Esophagus squamous epithelium (tissue), 5 donors: Measurements from ENCODE around the gene MYO15A. TPM values are rescaled to one million over a fixed set of nuclear protein-coding genes. Genes with fewer than 3 reads are reported as not detected.

Source experiments
- DNase-seq: peaks from one replicate; lab custom pipeline; 2025; lab: John Stamatoyannopoulos, UW
- H3K27ac ChIP-seq, 4 donors: fragments of 200-600 bp; sonication (generic); one replicate each; pipeline ENCODE4 v1.5.1; 2016 to 2019; ENCODE audit warnings: mild to moderate bottlenecking in 1 of 4
- H3K27me3 ChIP-seq, 4 donors: fragments of 200-600 bp; sonication (generic); 1 replicate in 3 of 4; 2 replicates in 1 of 4; pipeline versions ENCODE4 v1.5.1 to v1.6.0; 2017 to 2021; ENCODE audit warnings: antibody characterized with exemption in 1 of 4
- H3K36me3 ChIP-seq, 3 donors: fragments of 200-600 bp; sonication (generic); one replicate each; pipeline ENCODE4 v1.5.1; 2016 to 2019
- H3K4me1 ChIP-seq, 3 donors: fragments of 200-600 bp; sonication (generic); one replicate each; pipeline ENCODE4 v1.5.1; 2017 to 2019
- H3K4me3 ChIP-seq, 4 donors: fragments of 200-600 bp; sonication (generic); 1 replicate in 3 of 4; 2 replicates in 1 of 4; pipeline ENCODE4 v1.5.1; 2016 to 2019; ENCODE audit warnings: mild to moderate bottlenecking in 2 of 4, moderate library complexity in 1 of 4
- H3K9me3 ChIP-seq, 3 donors: fragments of 200-600 bp; sonication (generic); one replicate each; pipeline ENCODE4 v1.5.1; 2016 to 2019
- POLR2A ChIP-seq, 4 donors: fragments of 450-650 bp; IDR thresholded peaks; one replicate each; pipeline ENCODE4 v1.6.1; 2017; ENCODE audit warnings: antibody characterized with exemption in 4 of 4, mild to moderate bottlenecking in 4 of 4, moderate library complexity in 3 of 4
- WGBS, 2 donors: methylation state at CpG; one replicate each; pipeline ENCODE4 v1.1.5; 2018; 5-methylcytosine and 5-hydroxymethylcytosine counted together
- intact Hi-C: fragments of 100-400 bp; cut with DNase I; formaldehyde crosslinking; loops from one replicate; pipeline ENCODE4 v1.15.0; 2022
- total RNA-seq, 4 donors: library from RNA; depleted of rRNA; stranded (reverse); fragments of >200 nt; gene quantifications; one replicate each; pipeline ENCODE4 v1.1.0, GENCODE V29; 2016
- TF ChIP-seq, protein P1 (sequence below), 6 experiments: fragments of 450-650 bp in 4 of 6; fragments of 200-600 bp in 2 of 6; sonication (generic) in 2 of 6; IDR thresholded peaks; one replicate each; pipeline ENCODE4 v1.5.1; 2016 to 2019; ENCODE audit warnings: antibody characterized with exemption in 6 of 6, mild to moderate bottlenecking in 4 of 6, moderate library complexity in 4 of 6
- donor health status: DM: yes; HTN: yes; CAD: no.

The MYO15A gene
- total RNA-seq, 4 donors from 2014 or later: 0.18 to 1.7 (median 0.30) TPM; not detected in 1

DNA sequence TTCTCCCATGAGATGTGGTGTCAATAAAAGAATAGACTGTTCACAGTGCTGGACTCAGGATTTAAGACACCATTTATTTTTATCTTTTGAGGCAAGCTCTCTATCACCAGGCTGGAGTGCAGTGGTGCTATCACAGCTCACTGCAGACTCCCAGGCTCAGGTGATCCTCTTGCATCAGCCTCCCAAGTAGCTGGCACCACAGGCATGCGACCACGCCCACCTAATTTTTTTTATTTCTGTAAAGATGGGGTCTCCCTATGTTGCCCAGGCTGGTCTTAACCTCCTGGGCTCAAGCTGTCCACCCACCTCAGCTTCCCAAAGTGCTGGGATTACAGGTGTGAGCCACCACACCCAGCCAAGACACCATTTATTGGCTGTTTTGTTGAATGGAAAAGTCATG, 39.5 kb upstream of the MYO15A start:
- Histone ChIP-seq H3K27ac (no peak overlapping the region), H3K4me3 (no peak overlapping the region), H3K4me1 (peaks cover 0 to 8% (median 0%) of the 10 kb centered on the region in 3 donors), H3K9me3 (no peaks in the 10 kb centered on the region), H3K36me3 (peaks cover 0 to 36% (median 0%) of the 10 kb centered on the region in 3 donors), H3K27me3 (no peaks in the 10 kb centered on the region)
- no peak for DNase-seq
- TF ChIP-seq, protein P1, sequence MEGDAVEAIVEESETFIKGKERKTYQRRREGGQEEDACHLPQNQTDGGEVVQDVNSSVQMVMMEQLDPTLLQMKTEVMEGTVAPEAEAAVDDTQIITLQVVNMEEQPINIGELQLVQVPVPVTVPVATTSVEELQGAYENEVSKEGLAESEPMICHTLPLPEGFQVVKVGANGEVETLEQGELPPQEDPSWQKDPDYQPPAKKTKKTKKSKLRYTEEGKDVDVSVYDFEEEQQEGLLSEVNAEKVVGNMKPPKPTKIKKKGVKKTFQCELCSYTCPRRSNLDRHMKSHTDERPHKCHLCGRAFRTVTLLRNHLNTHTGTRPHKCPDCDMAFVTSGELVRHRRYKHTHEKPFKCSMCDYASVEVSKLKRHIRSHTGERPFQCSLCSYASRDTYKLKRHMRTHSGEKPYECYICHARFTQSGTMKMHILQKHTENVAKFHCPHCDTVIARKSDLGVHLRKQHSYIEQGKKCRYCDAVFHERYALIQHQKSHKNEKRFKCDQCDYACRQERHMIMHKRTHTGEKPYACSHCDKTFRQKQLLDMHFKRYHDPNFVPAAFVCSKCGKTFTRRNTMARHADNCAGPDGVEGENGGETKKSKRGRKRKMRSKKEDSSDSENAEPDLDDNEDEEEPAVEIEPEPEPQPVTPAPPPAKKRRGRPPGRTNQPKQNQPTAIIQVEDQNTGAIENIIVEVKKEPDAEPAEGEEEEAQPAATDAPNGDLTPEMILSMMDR (IDR thresholded peaks at IDR 0.05): no peak
- TF ChIP-seq POLR2A (IDR thresholded peaks at IDR 0.05): no peak
- intact Hi-C loops: no loop called here
- 96 to 100% methylated on average over 2 of the region's 2 CpGs for WGBS, 2 donors

DNA sequence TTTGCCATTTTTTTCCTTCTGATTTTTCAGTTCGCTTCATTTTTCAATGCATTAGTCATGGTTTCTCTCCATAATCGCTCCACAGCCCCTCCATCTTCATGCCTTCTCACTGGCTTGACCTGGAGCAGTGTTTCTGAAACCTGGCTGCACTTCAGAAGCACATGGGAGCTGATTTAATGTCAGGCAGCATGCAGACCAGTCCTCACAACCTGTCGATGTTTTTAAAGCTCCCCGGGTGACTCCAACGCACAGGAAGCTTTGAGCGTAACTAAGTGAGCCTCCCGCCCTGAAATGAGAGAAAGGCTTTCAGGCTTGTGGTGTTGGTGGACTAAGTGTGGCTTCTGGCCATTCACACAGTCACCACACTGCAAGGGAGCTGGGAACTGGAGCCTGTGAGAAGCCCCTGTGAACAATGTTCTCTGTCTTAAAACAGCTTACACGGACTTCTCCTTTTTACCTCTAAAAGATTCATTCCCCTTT, 37.7 kb upstream of the MYO15A start:
- Histone ChIP-seq H3K4me3 (no peak overlapping the region), H3K9me3 (no peaks in the 10 kb centered on the region), H3K36me3 (peaks cover 0 to 18% (median 0%) of the 10 kb centered on the region in 3 donors), H3K4me1 (peaks cover 0 to 8% (median 0%) of the 10 kb centered on the region in 3 donors), H3K27me3 (no peaks in the 10 kb centered on the region), H3K27ac (no peak overlapping the region)
- 12 to 19% methylated on average over 8 of the region's 8 CpGs for WGBS, 2 donors
- TF ChIP-seq POLR2A (IDR thresholded peaks at IDR 0.05): no peak
- TF ChIP-seq, protein P1 (IDR thresholded peaks at IDR 0.05): no peak
- intact Hi-C loops: no loop called here
- DNase-seq: no peak

DNA sequence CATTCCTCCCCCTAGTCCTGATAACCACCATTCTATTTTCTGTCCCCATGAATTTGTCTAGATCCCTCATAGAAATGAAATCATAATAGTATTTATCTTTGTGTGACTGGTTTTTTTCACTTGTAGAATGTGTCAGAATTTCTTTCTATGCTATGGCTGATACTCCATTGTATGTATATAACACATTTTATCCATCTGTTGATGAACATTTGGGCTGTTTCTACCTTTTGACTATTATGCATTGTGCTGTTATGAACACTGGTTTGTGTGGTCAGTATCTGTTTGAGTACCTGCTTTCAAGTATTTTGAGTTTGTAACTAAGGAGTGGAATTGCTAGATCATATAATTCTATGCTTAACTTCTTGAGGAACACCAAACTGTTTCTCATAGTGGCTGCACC, 36.8 kb upstream of the MYO15A start:
- Histone ChIP-seq H3K4me1 (peaks cover 0 to 8% (median 0%) of the 10 kb centered on the region in 3 donors), H3K27me3 (peaks cover 0 to 2% (median 0%) of the 10 kb centered on the region in 4 donors), H3K9me3 (no peaks in the 10 kb centered on the region), H3K36me3 (peaks cover 0 to 9% (median 0%) of the 10 kb centered on the region in 3 donors), H3K27ac (no peak overlapping the region), H3K4me3 (no peak overlapping the region)
- intact Hi-C loops: no loop called here
- TF ChIP-seq, protein P1 (IDR thresholded peaks at IDR 0.05): no peak
- TF ChIP-seq POLR2A (IDR thresholded peaks at IDR 0.05): no peak
- no peak for DNase-seq

DNA sequence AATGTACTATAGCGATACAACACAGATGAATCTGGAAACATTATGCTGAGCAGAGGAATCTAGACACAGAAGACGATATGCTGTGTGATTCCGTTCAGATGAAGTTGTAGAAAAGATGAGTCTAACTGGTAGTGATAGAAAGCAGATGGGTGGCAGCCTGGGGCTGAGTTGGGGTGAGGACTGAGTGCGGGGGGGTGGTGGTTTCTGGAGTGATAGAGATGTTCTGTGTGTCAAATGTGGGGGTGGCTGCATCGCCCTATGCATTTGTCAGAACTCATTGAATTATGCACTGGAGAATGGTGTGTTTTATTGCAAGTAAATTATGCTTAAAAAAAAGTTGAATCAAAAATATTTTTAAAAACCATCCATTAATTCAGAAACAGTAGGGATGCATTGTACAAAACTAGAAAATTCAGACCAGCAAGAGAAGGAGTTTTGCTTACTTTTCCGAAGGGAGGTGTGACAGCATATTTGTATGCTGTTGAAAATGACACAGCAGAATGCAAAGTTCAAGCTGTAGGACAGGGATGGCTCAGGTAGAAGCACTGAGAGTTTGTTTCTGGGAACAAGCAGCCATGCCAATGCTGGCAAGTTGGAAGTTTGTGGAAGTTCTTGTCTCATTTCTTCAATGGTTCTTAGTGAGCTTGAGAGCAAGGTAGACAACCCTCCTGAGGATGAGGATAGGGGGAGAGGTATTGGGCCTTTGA, 33.8 kb upstream of the MYO15A start:
- Histone ChIP-seq H3K27ac (no peak overlapping the region), H3K4me3 (no peak overlapping the region), H3K27me3 (peaks cover 0 to 11% (median 0%) of the 10 kb centered on the region in 4 donors), H3K36me3 (no peaks in the 10 kb centered on the region), H3K4me1 (peaks cover 0 to 8% (median 0%) of the 10 kb centered on the region in 3 donors), H3K9me3 (no peaks in the 10 kb centered on the region)
- no peak for DNase-seq
- intact Hi-C loops: no loop called here
- WGBS, 2 donors: 77 to 79% methylated on average over 6 of the region's 6 CpGs
- no peak for TF ChIP-seq POLR2A (IDR thresholded peaks at IDR 0.05)
- TF ChIP-seq, protein P1 (IDR thresholded peaks at IDR 0.05): no peak

DNA sequence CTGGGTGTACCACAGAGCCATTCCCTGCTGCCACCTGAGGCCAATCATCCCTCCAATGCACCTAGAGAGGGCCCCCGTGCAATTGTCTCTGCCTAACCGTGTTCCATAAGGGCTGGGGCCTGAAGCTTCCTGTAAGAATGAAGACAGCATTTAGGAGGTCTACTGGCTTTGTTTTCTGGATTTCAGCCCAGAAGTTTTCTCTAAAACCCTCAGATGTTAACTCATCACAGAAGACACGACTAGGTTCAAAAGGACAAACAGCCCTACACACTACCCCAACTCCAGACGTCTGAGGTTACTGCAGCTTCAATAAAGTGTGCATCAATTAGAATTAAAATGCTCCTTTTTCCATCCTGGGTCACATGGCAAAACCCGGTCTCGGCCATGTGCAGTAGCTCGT, 31.6 kb upstream of the MYO15A start:
- H3K4me3 ChIP-seq: no peak overlapping the region
- TF ChIP-seq POLR2A (IDR thresholded peaks at IDR 0.05): no peak
- TF ChIP-seq, protein P1 (IDR thresholded peaks at IDR 0.05): no peak
- DNase-seq: no peak
- H3K4me1 ChIP-seq: no peaks in the 10 kb centered on the region
- intact Hi-C loops: no loop called here
- 53 to 65% methylated on average over 5 to 7 of the region's 7 CpGs for whole genome bisulfite sequencing, 2 donors
- H3K27ac ChIP-seq: no peak overlapping the region
- peaks cover 0 to 11% (median 0%) of the 10 kb centered on the region in 4 donors for H3K27me3 ChIP-seq
- no peaks in the 10 kb centered on the region for H3K9me3 ChIP-seq
- H3K36me3 ChIP-seq: no peaks in the 10 kb centered on the region
